Endothelial cell of umbilical vein (primary cell): Measurements from ENCODE around the gene ZFP90. TPM values are rescaled to one million over a fixed set of nuclear protein-coding genes. Genes with fewer than 3 reads are reported as not detected.

Source experiments
- BruUV-seq: library from RNA; stranded (reverse); fragments of 400-500 nt; replicated peaks from 2 replicates; lab custom pipeline; 2021; lab: Mats Ljungman, UMichigan
- CTCF ChIA-PET: fragments of 300-600, 350-600 bp; sonication (Branson Sonifier 250); formaldehyde crosslinking; loops from one replicate; lab custom pipeline; 2021; ENCODE audit warnings: antibody characterized with exemption, inconsistent platforms; lab: Charles Lee
- POLR2A ChIA-PET: fragments of 300-600, 350-600 bp; sonication (Branson Sonifier 250); formaldehyde crosslinking; loops from one replicate; lab custom pipeline; 2021; ENCODE audit warnings: antibody characterized with exemption, inconsistent platforms; lab: Charles Lee
- DNase-seq: peaks from one replicate; pipeline ENCODE4 v3.0.0-alpha.2; 2011; ENCODE audit warnings: low read depth, low spot score
- FAIRE-seq: peaks from 2 replicates; lab custom pipeline; 2011; peaks lifted over from hg19 to GRCh38; lab: Jason Lieb, UNC
- H2AFZ ChIP-seq: 2 replicates; pipeline ENCODE4 v1.6.0; 2012; ENCODE audit warnings: low read depth, low read length, control low read depth, inconsistent platforms
- H3K27ac ChIP-seq: 2 replicates; pipeline ENCODE4 v1.5.1; 2011; ENCODE audit warnings: low read depth, mild to moderate bottlenecking, control low read depth, low read length, moderate library complexity; ENCODE audit not compliant: insufficient read depth
- H3K27me3 ChIP-seq, 2 experiments: 2 replicates each; pipeline versions ENCODE4 v1.6.0 to v1.6.1; 2011; ENCODE audit warnings: low read length in 2 of 2, mixed read lengths in 1 of 2; ENCODE audit not compliant: control insufficient read depth in 2 of 2, insufficient read depth in 2 of 2
- H3K36me3 ChIP-seq, 2 experiments: 2 replicates in 1 of 2; 3 replicates in 1 of 2; pipeline ENCODE4 v1.5.1; 2011; ENCODE audit warnings: low read length in 2 of 2, mild to moderate bottlenecking in 1 of 2, moderate library complexity in 1 of 2; ENCODE audit not compliant: control insufficient read depth in 2 of 2, insufficient read depth in 2 of 2; ENCODE audit errors: extremely low read depth in 1 of 2
- H3K4me1 ChIP-seq: 3 replicates; pipeline ENCODE4 v1.5.1; 2011; ENCODE audit warnings: mild to moderate bottlenecking, low read length; ENCODE audit not compliant: control insufficient read depth, insufficient read depth; ENCODE audit errors: extremely low read depth
- H3K4me2 ChIP-seq: 2 replicates; pipeline ENCODE4 v1.6.1; 2011; ENCODE audit warnings: low read length, control low read depth, mixed read lengths; ENCODE audit not compliant: insufficient read depth
- H3K4me3 ChIP-seq, 3 experiments: fragments of 200-600 bp in 1 of 3; sonication (generic), shearing (Covaris generic) in 1 of 3; replicated peaks in 1 of 3; 2 replicates each; pipeline ENCODE4 v1.5.1; 2011 to 2016; ENCODE audit warnings: control low read depth in 3 of 3, low read length in 3 of 3, mild to moderate bottlenecking in 2 of 3, inconsistent platforms in 1 of 3, low read depth in 1 of 3, moderate library complexity in 1 of 3; ENCODE audit not compliant: insufficient read depth in 1 of 3
- H3K79me2 ChIP-seq: 2 replicates; pipeline ENCODE4 v1.6.0; 2012; ENCODE audit warnings: low read length, inconsistent platforms; ENCODE audit not compliant: control insufficient read depth, insufficient read depth
- H3K9ac ChIP-seq: replicated peaks from 2 replicates; pipeline ENCODE3; 2011; ENCODE audit warnings: low read length, control low read depth; ENCODE audit not compliant: insufficient read depth; ENCODE audit errors: extremely low read depth
- H3K9me1 ChIP-seq: replicated peaks from 3 replicates; pipeline ENCODE4 v1.6.0; 2011; ENCODE audit warnings: mild to moderate bottlenecking, low read length; ENCODE audit not compliant: control insufficient read depth, insufficient read depth; ENCODE audit errors: extremely low read depth
- H3K9me3 ChIP-seq: replicated peaks from 2 replicates; pipeline ENCODE4 v1.5.1; 2012; ENCODE audit warnings: low read length, inconsistent platforms; ENCODE audit not compliant: control insufficient read depth, insufficient read depth
- H4K20me1 ChIP-seq: replicated peaks from 2 replicates; pipeline ENCODE3; 2011; ENCODE audit warnings: mild to moderate bottlenecking, low read length; ENCODE audit not compliant: control insufficient read depth, insufficient read depth; ENCODE audit errors: extremely low read depth
- CTCF ChIP-seq, 2 donors: IDR thresholded peaks; 1 replicate in 1 of 2; 2 replicates in 1 of 2; pipeline ENCODE4 v1.5.1; 2011; ENCODE audit warnings: low read length in 2 of 2, mild to moderate bottlenecking in 2 of 2, moderate library complexity in 2 of 2, control low read depth in 1 of 2, inconsistent platforms in 1 of 2, low read depth in 1 of 2; ENCODE audit not compliant: insufficient read depth in 1 of 2; ENCODE audit errors: extremely low read depth in 1 of 2
- EZH2 ChIP-seq: IDR thresholded peaks from 2 replicates; pipeline ENCODE4 v1.6.1; 2012; ENCODE audit warnings: borderline replicate concordance, low read depth, mild to moderate bottlenecking, moderate library complexity, low read length, inconsistent platforms; ENCODE audit not compliant: severe bottlenecking
- FOS ChIP-seq: IDR thresholded peaks from 2 replicates; pipeline ENCODE4 v1.6.1; 2011; ENCODE audit warnings: mild to moderate bottlenecking, low read length, moderate library complexity, borderline replicate concordance; ENCODE audit not compliant: insufficient read depth
- GATA2 ChIP-seq: IDR thresholded peaks from 2 replicates; pipeline ENCODE4 v1.7.0; 2011; ENCODE audit warnings: low read depth, mild to moderate bottlenecking, moderate library complexity, mixed read lengths, low read length; ENCODE audit not compliant: insufficient read length, insufficient read depth
- JUN ChIP-seq: IDR thresholded peaks from 2 replicates; pipeline ENCODE4 v1.6.1; 2011; ENCODE audit warnings: borderline replicate concordance, low read depth; ENCODE audit not compliant: insufficient read length, insufficient read depth
- MAX ChIP-seq: IDR thresholded peaks from 2 replicates; pipeline ENCODE4 v1.6.1; 2011; ENCODE audit not compliant: insufficient read depth, insufficient read length
- MYC ChIP-seq: IDR thresholded peaks from one replicate; pipeline ENCODE4 v1.6.1; 2011; ENCODE audit warnings: mild to moderate bottlenecking, low read depth, low read length
- POLR2A ChIP-seq: IDR thresholded peaks from 2 replicates; pipeline ENCODE4 v1.6.1; 2012; ENCODE audit warnings: low read depth, mild to moderate bottlenecking, control low read depth, low read length
- POLR2AphosphoS5 ChIP-seq: IDR thresholded peaks from 2 replicates; pipeline ENCODE4 v1.6.1; 2012; ENCODE audit warnings: low read depth, mild to moderate bottlenecking, control low read depth, low read length, moderate library complexity; ENCODE audit not compliant: insufficient read depth
- dilution Hi-C: fragments of 300-500 bp; cut with MboI; formaldehyde crosslinking; loops from one replicate; pipeline ENCODE4 v1.15.0; 2019; ENCODE audit warnings: low sequenced_read_pairs; ENCODE audit not compliant: extremely low pct_ligation_motif_present
- intact Hi-C: fragments of 100-400 bp; cut with micrococcal nuclease; formaldehyde crosslinking; loops from one replicate; pipeline ENCODE4 v1.10.0; 2022
- polyA plus RNA-seq, 4 experiments: library from polyadenylated mRNA; depleted of rRNA in 3 of 4; stranded (reverse) in 3 of 4; unstranded in 1 of 4; fragments of >200 nt; gene quantifications; 2 replicates each; pipeline versions ENCODE4 v1.2.1 to v1.2.3, GENCODE V29; 2011 to 2012; ENCODE audit warnings: missing spikeins in 1 of 4
- total RNA-seq: library from RNA; stranded (reverse); gene quantifications from 2 replicates; pipeline ENCODE4 v1.2.3, GENCODE V29; 2021

Gene ZFP90
- total and polyA plus RNA-seq, 2 donors (not counting 3 experiments of a cell fraction or from before 2014, with no cell fraction given): 10.9 to 22.4 TPM

- intact Hi-C loops (no loop called here), dilution Hi-C loops (no loop called here)
- Histone ChIP-seq H3K79me2 (no peaks in the 10 kb centered on the region), H3K4me2 (no peak overlapping the region), H4K20me1 (no peaks in the 10 kb centered on the region), H3K27ac (no peak overlapping the region), H3K9me3 (no peaks in the 10 kb centered on the region), H2AFZ (no peak overlapping the region), H3K9ac (no peak overlapping the region), H3K27me3 (no peaks in the 10 kb centered on the region), H3K4me3 (no peak overlapping the region), H3K9me1 (no peaks in the 10 kb centered on the region), H3K36me3 (no peaks in the 10 kb centered on the region), H3K4me1 (no peaks in the 10 kb centered on the region)
- TF ChIP-seq POLR2A: no peak
- TF ChIP-seq CTCF (IDR thresholded peaks at IDR 0.05; ENCODE audit: extremely low read depth in 1 of 2, insufficient read depth in 1 of 2, low read depth in 1 of 2, low read length in 2 of 2): no peak
- no peak for TF ChIP-seq EZH2
- TF ChIP-seq FOS: no peak
- no peak for TF ChIP-seq MAX
- no TSS peak for BruUV-seq
- ChIA-PET CTCF (interaction anchor here (1.4 to 2.1 kb wide), 3 partner anchors 13 to 114 kb away, joined by 5 to 14 read pairs (median 8); no protein-coding TSS in a partner anchor), POLR2A (no interaction called here)
- no peak for DNase-seq
- no peak for FAIRE-seq
These were observed 31.1 kb upstream of the ZFP90 start for GRCh38 chr16:68508013-68508412.

- dilution Hi-C loops: no loop called here
- ChIA-PET CTCF (interaction anchor here (1.4 to 2.1 kb wide), 2 partner anchors 112 to 114 kb away, joined by 5 to 14 read pairs; no protein-coding TSS in a partner anchor), POLR2A (no interaction called here)
- Histone ChIP-seq H3K4me2 (no peak overlapping the region), H3K9me1 (no peaks in the 10 kb centered on the region), H3K4me3 (no peak overlapping the region), H3K79me2 (no peaks in the 10 kb centered on the region), H2AFZ (no peak overlapping the region), H3K9me3 (no peaks in the 10 kb centered on the region), H3K27ac (no peak overlapping the region), H3K36me3 (no peaks in the 10 kb centered on the region), H4K20me1 (no peaks in the 10 kb centered on the region), H3K4me1 (no peaks in the 10 kb centered on the region), H3K9ac (no peak overlapping the region), H3K27me3 (no peaks in the 10 kb centered on the region)
- intact Hi-C loops: no loop called here
- FAIRE-seq: no peak
- no TSS peak for BruUV-seq
- TF ChIP-seq EZH2 (no peak), GATA2 (no peak), FOS (no peak), MYC (no peak), MAX (no peak), POLR2AphosphoS5 (no peak), JUN (no peak), POLR2A (no peak), CTCF (IDR thresholded peaks at IDR 0.05; ENCODE audit: extremely low read depth in 1 of 2, insufficient read depth in 1 of 2, low read depth in 1 of 2, low read length in 2 of 2) (no peak)
- no peak for DNase-seq
These were observed 30.4 kb upstream of the ZFP90 start for GRCh38 chr16:68508641-68509240.
